HEK293T (cell line): ENCODE measurements around the gene ZNF697.

Source experiments
- CTCF ChIA-PET: fragments of 350-600 bp; formaldehyde crosslinking; extraction: SDS; loops from one replicate; lab custom pipeline; 2021; ENCODE audit warnings: antibody characterized with exemption, inconsistent platforms; lab: Yijun Ruan, JAX
- POLR2A ChIA-PET: fragments of 350-600 bp; formaldehyde crosslinking; extraction: SDS; loops from one replicate; lab custom pipeline; 2020; ENCODE audit warnings: antibody characterized with exemption, inconsistent platforms; lab: Yijun Ruan, JAX
- DNase-seq: peaks from one replicate; pipeline ENCODE4 v3.0.0; 2012; ENCODE audit warnings: mixed read lengths; ENCODE audit errors: extremely low spot score
- ARNT ChIP-seq: fragments of 450-650 bp; IDR thresholded peaks from 2 replicates; pipeline ENCODE4 v1.6.1; 2017; ENCODE audit warnings: mild to moderate bottlenecking
- BHLHE40 ChIP-seq: fragments of 450-650 bp; IDR thresholded peaks from 2 replicates; pipeline ENCODE4 v1.6.1; 2016; ENCODE audit warnings: mild to moderate bottlenecking, moderate library complexity, borderline replicate concordance
- CTBP1 ChIP-seq: fragments of 450-650 bp; IDR thresholded peaks from 2 replicates; pipeline ENCODE4 v1.6.1; 2016; ENCODE audit warnings: borderline replicate concordance
- ELF4 ChIP-seq: fragments of 450-650 bp; IDR thresholded peaks from 2 replicates; pipeline ENCODE4 v1.6.1; 2017; ENCODE audit warnings: antibody characterized with exemption
- FOXA1 ChIP-seq: fragments of 450-650 bp; IDR thresholded peaks from 2 replicates; pipeline ENCODE4 v1.6.1; 2016; ENCODE audit warnings: mild to moderate bottlenecking
- FOXK2 ChIP-seq: fragments of 450-650 bp; IDR thresholded peaks from 2 replicates; pipeline ENCODE4 v1.6.1; 2016; ENCODE audit warnings: mild to moderate bottlenecking
- FOXM1 ChIP-seq: fragments of 450-650 bp; IDR thresholded peaks from 2 replicates; pipeline ENCODE4 v1.6.1; 2017; ENCODE audit warnings: mild to moderate bottlenecking, borderline replicate concordance
- HDGF ChIP-seq: fragments of 450-650 bp; IDR thresholded peaks from 2 replicates; pipeline ENCODE4 v1.6.1; 2017; ENCODE audit warnings: antibody characterized with exemption, borderline replicate concordance
- L3MBTL2 ChIP-seq: fragments of 450-650 bp; conservative IDR thresholded peaks from 2 replicates; pipeline ENCODE4 v1.6.1; 2016; ENCODE audit warnings: mild to moderate bottlenecking
- LEF1 ChIP-seq: fragments of 450-650 bp; IDR thresholded peaks from 2 replicates; pipeline ENCODE4 v1.6.1; 2017; ENCODE audit warnings: mild to moderate bottlenecking, borderline replicate concordance
- NFRKB ChIP-seq: fragments of 450-650 bp; IDR thresholded peaks from 2 replicates; pipeline ENCODE4 v1.6.1; 2016; ENCODE audit warnings: mild to moderate bottlenecking, moderate library complexity
- SP1 ChIP-seq: fragments of 450-650 bp; IDR thresholded peaks from 2 replicates; pipeline ENCODE4 v1.6.1; 2017
- SUZ12 ChIP-seq: fragments of 450-650 bp; IDR thresholded peaks from 2 replicates; pipeline ENCODE4 v1.6.1; 2016; ENCODE audit warnings: mild to moderate bottlenecking
- TARDBP ChIP-seq: fragments of 450-650 bp; IDR thresholded peaks from 2 replicates; pipeline ENCODE4 v1.6.1; 2016
- ZNF384 ChIP-seq: fragments of 450-650 bp; IDR thresholded peaks from 2 replicates; pipeline ENCODE4 v1.6.1; 2016
- TF ChIP-seq, protein P1 (sequence below): fragments of 450-650 bp; IDR thresholded peaks from 2 replicates; pipeline ENCODE4 v1.6.1; 2016

The ZNF697 gene

DNA sequence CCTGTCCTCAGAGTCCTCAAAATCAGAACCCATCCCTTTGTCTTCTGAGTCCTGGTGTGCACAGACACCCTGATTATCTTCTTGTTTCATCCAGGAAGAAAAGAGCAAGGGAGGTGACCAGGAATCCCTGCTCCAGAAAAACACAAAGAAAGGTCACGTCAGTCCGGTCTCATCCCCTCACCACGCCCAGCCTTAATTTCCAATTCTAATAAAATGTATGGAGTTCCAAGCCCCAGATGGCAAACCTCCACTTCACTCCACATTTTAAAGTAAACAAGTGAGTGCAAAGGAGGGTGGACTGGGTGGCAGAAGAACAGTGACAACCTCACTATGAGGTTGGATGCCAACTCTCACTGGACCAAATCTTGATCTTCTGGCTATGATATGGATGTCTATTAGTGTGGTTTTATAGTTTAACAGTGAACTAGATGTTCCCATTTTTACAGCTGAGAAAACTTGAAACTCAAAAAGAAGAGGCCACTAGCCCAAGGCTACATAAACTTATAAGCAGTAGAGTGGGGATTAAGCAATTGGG lies 22.0 kb downstream of the ZNF697 start:
- TF ChIP-seq L3MBTL2 (no peak), ELF4 (no peak), FOXK2 (no peak), SP1 (no peak), ZNF384 (no peak), FOXA1 (no peak), NFRKB (no peak), CTBP1 (no peak), LEF1 (no peak), FOXM1 (no peak), HDGF (no peak), ARNT (no peak), BHLHE40 (no peak)
- TF ChIP-seq, protein P1, sequence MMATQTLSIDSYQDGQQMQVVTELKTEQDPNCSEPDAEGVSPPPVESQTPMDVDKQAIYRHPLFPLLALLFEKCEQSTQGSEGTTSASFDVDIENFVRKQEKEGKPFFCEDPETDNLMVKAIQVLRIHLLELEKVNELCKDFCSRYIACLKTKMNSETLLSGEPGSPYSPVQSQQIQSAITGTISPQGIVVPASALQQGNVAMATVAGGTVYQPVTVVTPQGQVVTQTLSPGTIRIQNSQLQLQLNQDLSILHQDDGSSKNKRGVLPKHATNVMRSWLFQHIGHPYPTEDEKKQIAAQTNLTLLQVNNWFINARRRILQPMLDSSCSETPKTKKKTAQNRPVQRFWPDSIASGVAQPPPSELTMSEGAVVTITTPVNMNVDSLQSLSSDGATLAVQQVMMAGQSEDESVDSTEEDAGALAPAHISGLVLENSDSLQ, result no peak
- no peak for DNase-seq
- CTCF ChIA-PET, result no interaction called here
- POLR2A ChIA-PET, result interaction anchor here (4.3 kb wide), 1 partner anchor 22 kb away, joined by 19 read pairs; the partner anchor contains the start of gene ZNF697

DNA sequence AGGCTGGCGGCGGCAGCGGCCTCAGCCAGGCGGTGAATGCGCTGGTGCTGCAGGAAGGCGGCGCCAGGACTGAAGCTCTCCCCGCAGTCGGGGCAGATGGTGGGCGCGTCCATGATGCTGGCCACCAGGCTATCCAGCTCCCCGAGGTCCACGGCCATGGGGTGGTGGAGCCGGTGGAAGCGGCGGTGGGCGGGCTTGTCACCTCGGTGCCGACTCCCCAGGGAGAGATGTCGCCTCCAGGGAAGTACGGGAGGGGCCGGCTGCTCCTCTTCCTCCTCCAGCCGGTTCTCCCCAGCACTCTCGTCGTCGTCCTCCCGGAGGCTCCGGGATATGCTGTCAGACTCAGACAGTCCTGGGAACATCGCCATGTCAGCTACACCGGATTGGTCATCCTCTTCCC lies 24.4 kb downstream of the ZNF697 start:
- POLR2A ChIA-PET, result interaction anchor here (4.3 kb wide), 1 partner anchor 24 kb away, joined by 19 read pairs; the partner anchor contains the start of gene ZNF697
- DNase-seq, result no peak
- CTCF ChIA-PET, result no interaction called here
- TF ChIP-seq BHLHE40 (no peak), CTBP1 (no peak), TARDBP (no peak), FOXK2 (no peak), L3MBTL2 (no peak), SP1 (no peak), SUZ12 (no peak), FOXM1 (no peak), NFRKB (no peak), ARNT (no peak), ZNF384 (no peak), LEF1 (no peak), FOXA1 (no peak), ELF4 (no peak), HDGF (no peak)
- TF ChIP-seq, protein P1, result no peak

GRCh38 chr1:119623193-119623515 lies 24.9 kb downstream of the ZNF697 start:
- TF ChIP-seq FOXM1, result no peak
- TF ChIP-seq L3MBTL2, result no peak
- TF ChIP-seq LEF1, result no peak
- no peak for TF ChIP-seq ARNT
- no peak for TF ChIP-seq SUZ12
- TF ChIP-seq FOXA1, result no peak
- CTCF ChIA-PET, result interaction anchor here (1.1 kb wide), 1 partner anchor 24 kb away, joined by 3 read pairs; the partner anchor contains the start of gene ZNF697
- no peak for DNase-seq
- POLR2A ChIA-PET, result no interaction called here

GRCh38 chr1:119622311-119623192 lies 25.5 kb downstream of the ZNF697 start:
- ChIA-PET POLR2A (no interaction called here), CTCF (interaction anchor here (1.1 kb wide), 1 partner anchor 25 kb away, joined by 3 read pairs; the partner anchor contains the start of gene ZNF697)
- TF ChIP-seq FOXM1, result no peak
- TF ChIP-seq LEF1, result no peak
- no peak for TF ChIP-seq ZNF384
- TF ChIP-seq, protein P1, result no peak
- TF ChIP-seq SP1, result no peak
- TF ChIP-seq HDGF, result no peak
- no peak for TF ChIP-seq CTBP1
- TF ChIP-seq ARNT, result no peak
- TF ChIP-seq TARDBP, result no peak
- no peak for TF ChIP-seq ELF4
- TF ChIP-seq L3MBTL2, result no peak
- no peak for TF ChIP-seq BHLHE40
- TF ChIP-seq FOXK2, result no peak
- TF ChIP-seq SUZ12, result no peak
- TF ChIP-seq NFRKB, result no peak
- TF ChIP-seq FOXA1, result no peak
- DNase-seq, result no peak

DNA sequence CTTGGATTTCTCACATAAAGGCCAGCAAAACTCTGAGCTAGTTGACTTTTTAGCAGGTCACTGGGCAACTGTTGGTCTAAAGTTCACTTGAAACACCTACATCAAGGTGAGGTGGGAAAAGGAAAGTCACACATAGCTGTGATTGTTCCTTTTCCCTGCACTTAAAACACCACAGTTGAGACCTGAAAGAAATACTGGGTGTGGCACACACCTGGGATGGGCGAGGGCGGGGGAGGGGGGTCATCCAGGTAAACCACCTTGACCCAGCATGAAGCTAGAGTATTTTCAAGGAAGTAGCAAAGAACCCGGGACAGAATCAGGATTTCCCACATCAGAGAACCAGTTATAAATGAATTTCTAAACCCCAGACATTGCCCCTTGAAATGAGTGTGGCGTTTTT lies 26.4 kb downstream of the ZNF697 start:
- DNase-seq, result no peak
- ChIA-PET POLR2A (no interaction called here), CTCF (no interaction called here)
- TF ChIP-seq BHLHE40 (no peak), SUZ12 (no peak), CTBP1 (no peak), FOXK2 (no peak), FOXM1 (no peak), TARDBP (no peak), ZNF384 (no peak), ELF4 (no peak), FOXA1 (no peak), SP1 (no peak), LEF1 (no peak), HDGF (no peak), ARNT (no peak), L3MBTL2 (no peak), NFRKB (no peak)
- TF ChIP-seq, protein P1, result no peak
